GM12864 (cell line): ENCODE measurements around the gene ANKS1B.

Source experiments
- DNase-seq: peaks from one replicate; pipeline ENCODE4 v3.0.0-alpha.2; 2011; ENCODE audit warnings: low read depth
- H3K4me3 ChIP-seq: 2 replicates; pipeline ENCODE4 v1.5.1; 2011; ENCODE audit warnings: mild to moderate bottlenecking, low read depth, low read length, control low read depth
- CTCF ChIP-seq: IDR thresholded peaks from 2 replicates; pipeline ENCODE4 v1.5.1; 2011; ENCODE audit warnings: low read depth, mild to moderate bottlenecking, moderate library complexity, low read length, control low read depth, inconsistent platforms; ENCODE audit errors: missing control alignments

Gene ANKS1B

GRCh38 chr12:98733667-98734350 lies 1250.9 kb downstream of the ANKS1B start:
- H3K4me3 ChIP-seq, result no peak overlapping the region
- TF ChIP-seq CTCF, result no peak
- DNase-seq, result no peak

- no peak for DNase-seq
- TF ChIP-seq CTCF, result no peak
Observed at GRCh38 chr12:98730412-98730811, 1254.3 kb downstream of the ANKS1B start.

DNA sequence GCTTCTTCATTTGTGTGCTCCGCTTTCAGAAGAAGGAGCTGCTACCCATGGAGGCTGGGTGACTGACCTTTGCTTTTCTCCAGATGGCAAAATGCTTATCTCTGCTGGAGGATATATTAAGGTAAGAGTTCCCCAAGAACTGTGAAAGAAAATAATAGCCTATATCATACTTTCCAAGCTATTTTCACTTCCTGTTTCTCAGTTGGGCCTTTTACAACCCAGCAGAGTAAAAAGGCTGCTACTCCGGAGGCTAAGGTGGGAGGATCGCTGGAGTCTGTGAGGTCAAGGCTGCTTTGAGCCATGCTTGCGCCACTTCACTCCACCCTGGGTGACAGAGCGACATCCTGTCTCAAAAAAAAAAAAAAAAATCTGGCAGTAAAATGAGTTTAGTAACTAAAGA lies 1257.5 kb downstream of the ANKS1B start:
- no peak overlapping the region for H3K4me3 ChIP-seq
- DNase-seq, result no peak
- TF ChIP-seq CTCF, result no peak

More at GRCh38 chr12:98730412-98730811, 1254.3 kb downstream of the ANKS1B start:
- no peak overlapping the region for H3K4me3 ChIP-seq

DNA sequence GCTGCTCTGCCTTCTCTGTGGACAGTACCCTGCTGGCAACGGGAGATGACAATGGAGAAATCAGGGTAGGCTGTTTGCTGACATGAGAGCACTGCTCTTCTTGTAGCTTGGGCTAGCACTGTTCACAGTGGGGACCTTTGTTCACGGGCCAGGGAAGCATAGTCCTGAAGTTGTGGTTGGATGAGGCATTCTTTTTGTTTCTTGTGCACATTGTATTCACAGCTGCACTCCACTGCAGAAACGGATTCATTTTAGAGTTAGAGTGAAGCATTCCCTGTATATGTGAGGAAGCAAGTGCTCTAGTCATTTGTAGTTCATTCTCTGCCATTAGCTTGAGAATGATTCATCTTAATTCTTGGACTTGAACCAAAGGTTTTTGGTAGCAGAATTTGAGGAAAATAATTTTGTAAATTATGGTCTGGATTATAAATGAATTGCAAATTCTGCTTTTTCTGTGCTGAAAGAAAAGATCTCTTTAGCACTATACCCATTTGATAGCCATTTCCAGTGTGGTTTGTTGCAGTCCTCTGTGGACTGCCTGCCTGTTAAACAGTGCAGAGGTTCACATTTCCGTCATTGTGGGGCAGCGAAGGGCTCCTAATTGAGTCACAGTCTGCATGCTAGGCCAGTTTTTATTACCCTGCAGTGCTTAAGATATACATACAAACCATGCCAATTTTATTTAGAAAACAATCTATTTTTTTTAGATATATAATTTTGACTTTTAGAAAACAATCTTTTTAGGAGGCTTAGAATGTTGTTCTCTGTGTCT lies 1259.1 kb downstream of the ANKS1B start:
- H3K4me3 ChIP-seq, result no peak overlapping the region
- TF ChIP-seq CTCF, result peak; percentile 19
- no peak for DNase-seq

- no peak for TF ChIP-seq CTCF
- no peak overlapping the region for H3K4me3 ChIP-seq
- no peak for DNase-seq
Observed at GRCh38 chr12:98724384-98725155, 1260.2 kb downstream of the ANKS1B start.

GRCh38 chr12:98721204-98721702 lies 1263.5 kb downstream of the ANKS1B start:
- no peak overlapping the region for H3K4me3 ChIP-seq
- TF ChIP-seq CTCF, result no peak
- DNase-seq, result no peak
